A673 (cell line): Measurements from ENCODE around the gene RFPL3. TPM values are rescaled to one million over a fixed set of nuclear protein-coding genes. Genes with fewer than 3 reads are reported as not detected.

Source experiments
- BruUV-seq: library from RNA; stranded (reverse); fragments of 400-500 nt; replicated peaks from 2 replicates; lab custom pipeline; 2021; lab: Mats Ljungman, UMichigan
- CTCF ChIA-PET: fragments of 300-600 bp; sonication (Branson Sonifier 250); formaldehyde crosslinking; loops from one replicate; lab custom pipeline; 2022; ENCODE audit warnings: antibody characterized with exemption; lab: Charles Lee
- POLR2A ChIA-PET: fragments of 300-600 bp; sonication (Branson Sonifier 250); formaldehyde crosslinking; loops from one replicate; lab custom pipeline; 2022; ENCODE audit warnings: antibody characterized with exemption; ENCODE audit not compliant: low non-redundant PET; lab: Charles Lee
- DNase-seq: peaks from one replicate; pipeline ENCODE4 v3.0.0-alpha.2; 2015; ENCODE audit warnings: low spot score
- H3K27ac ChIP-seq: fragments of 200-600 bp; sonication (generic); 2 replicates; pipeline ENCODE4 v1.5.1; 2016; ENCODE audit warnings: mixed run types, low read depth, mild to moderate bottlenecking, mixed read lengths, antibody characterized with exemption, low read length; ENCODE audit not compliant: poor library complexity, severe bottlenecking
- H3K27me3 ChIP-seq: fragments of 200-600 bp; sonication (generic); replicated peaks from 2 replicates; pipeline ENCODE4 v1.6.1; 2017; ENCODE audit warnings: mixed run types, low read depth, mild to moderate bottlenecking, mixed read lengths, antibody characterized with exemption, low read length; ENCODE audit not compliant: insufficient read depth, poor library complexity
- H3K36me3 ChIP-seq: fragments of 200-600 bp; sonication (generic); 2 replicates; pipeline ENCODE4 v1.6.1; 2016; ENCODE audit warnings: mixed run types, mild to moderate bottlenecking, mixed read lengths, antibody characterized with exemption, low read length; ENCODE audit not compliant: insufficient read depth, poor library complexity, severe bottlenecking
- H3K4me1 ChIP-seq: fragments of 200-600 bp; sonication (generic); 2 replicates; pipeline ENCODE4 v1.6.1; 2017; ENCODE audit warnings: mixed run types, mild to moderate bottlenecking, mixed read lengths, antibody characterized with exemption, low read length; ENCODE audit not compliant: insufficient read depth, poor library complexity, severe bottlenecking
- H3K4me3 ChIP-seq: fragments of 200-600 bp; sonication (generic); 2 replicates; pipeline ENCODE4 v1.5.1; 2016; ENCODE audit warnings: low read depth, mixed run types, mild to moderate bottlenecking, mixed read lengths, low read length; ENCODE audit not compliant: poor library complexity, severe bottlenecking
- H3K9me3 ChIP-seq: fragments of 200-600 bp; sonication (generic); 2 replicates; pipeline ENCODE4 v1.6.1; 2016; ENCODE audit warnings: mixed run types, low read depth, mild to moderate bottlenecking, mixed read lengths, antibody characterized with exemption, low read length; ENCODE audit not compliant: poor library complexity, severe bottlenecking
- CTCF ChIP-seq: fragments of 300-800, 200-600 bp; sonication (generic); conservative IDR thresholded peaks from 2 replicates; pipeline ENCODE4 v1.5.1; 2017; ENCODE audit warnings: low read depth, mild to moderate bottlenecking, antibody characterized with exemption, low read length, moderate library complexity, mixed read lengths
- EZH2 ChIP-seq: fragments of 200-600 bp; sonication (generic); IDR thresholded peaks from 2 replicates; pipeline ENCODE4 v1.6.1; 2017; ENCODE audit warnings: borderline replicate concordance, low read depth, mild to moderate bottlenecking, mixed read lengths, antibody characterized with exemption, low read length; ENCODE audit not compliant: poor library complexity, severe bottlenecking
- intact Hi-C: fragments of 100-400 bp; cut with micrococcal nuclease; formaldehyde crosslinking; loops from one replicate; pipeline ENCODE4 v1.10.0; 2022; ENCODE audit not compliant: unreplicated experiment
- total RNA-seq: library from RNA; stranded (reverse); gene quantifications from 2 replicates; pipeline ENCODE4 v1.2.3, GENCODE V29; 2021

The RFPL3 gene
- total RNA-seq, 1 experiment from 2014 or later, result not detected

DNA sequence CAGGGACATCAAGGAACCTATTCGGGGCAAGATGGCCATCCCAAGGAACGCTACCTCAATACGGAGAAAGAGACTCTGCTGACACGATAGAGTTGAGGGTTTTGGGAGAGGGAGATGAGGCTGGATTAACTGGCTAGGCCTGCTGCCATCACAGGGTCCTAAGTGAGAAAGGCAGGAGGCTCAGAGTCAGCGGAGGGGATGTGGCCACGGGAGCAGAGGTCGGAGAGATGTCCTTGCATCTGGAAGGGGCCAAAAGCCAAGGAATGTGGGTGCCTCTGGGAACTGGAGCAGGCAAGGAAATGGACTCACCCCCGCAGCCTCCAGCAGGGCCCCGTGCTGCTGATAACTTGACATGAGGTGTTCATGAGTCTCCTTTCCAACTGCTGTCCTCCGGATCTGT lies 31.0 kb upstream of the RFPL3 start:
- no TSS peak for BruUV-seq
- POLR2A ChIA-PET, result no interaction called here
- Histone ChIP-seq H3K4me3 (no peak overlapping the region), H3K36me3 (no peaks in the 10 kb centered on the region), H3K27me3 (no peaks in the 10 kb centered on the region), H3K27ac (no peak overlapping the region), H3K4me1 (peaks cover 7% of the 10 kb centered on the region), H3K9me3 (no peaks in the 10 kb centered on the region)
- CTCF ChIA-PET, result no interaction called here
- TF ChIP-seq CTCF (no peak), EZH2 (no peak)
- no peak for DNase-seq
- intact Hi-C loops, result no loop called here

DNA sequence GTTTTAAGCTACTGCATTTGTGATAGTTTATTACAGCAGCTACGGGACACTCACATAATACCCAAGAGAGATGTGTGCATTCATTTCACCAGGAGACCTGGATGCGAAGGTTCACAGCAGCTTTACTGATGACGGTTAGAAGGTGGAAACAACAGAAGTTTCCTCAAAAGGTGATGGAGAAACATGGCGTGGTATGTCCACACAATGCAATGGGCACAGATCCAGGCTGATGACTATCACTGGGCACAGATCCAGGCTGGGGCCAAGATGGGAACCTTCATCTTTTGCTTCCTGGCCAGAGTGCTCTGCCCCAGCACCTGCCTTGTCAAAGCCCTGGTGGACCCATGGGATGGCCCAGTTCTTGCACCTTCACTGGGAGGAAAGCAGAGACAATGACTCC lies 30.6 kb upstream of the RFPL3 start:
- POLR2A ChIA-PET, result no interaction called here
- TF ChIP-seq CTCF (no peak), EZH2 (no peak)
- H3K4me1 ChIP-seq, result peaks cover 7% of the 10 kb centered on the region
- no peak overlapping the region for H3K27ac ChIP-seq
- BruUV-seq, result no TSS peak
- intact Hi-C loops, result no loop called here
- no peaks in the 10 kb centered on the region for H3K27me3 ChIP-seq
- CTCF ChIA-PET, result no interaction called here
- DNase-seq, result no peak
- H3K4me3 ChIP-seq, result no peak overlapping the region
- no peaks in the 10 kb centered on the region for H3K9me3 ChIP-seq
- no peaks in the 10 kb centered on the region for H3K36me3 ChIP-seq

DNA sequence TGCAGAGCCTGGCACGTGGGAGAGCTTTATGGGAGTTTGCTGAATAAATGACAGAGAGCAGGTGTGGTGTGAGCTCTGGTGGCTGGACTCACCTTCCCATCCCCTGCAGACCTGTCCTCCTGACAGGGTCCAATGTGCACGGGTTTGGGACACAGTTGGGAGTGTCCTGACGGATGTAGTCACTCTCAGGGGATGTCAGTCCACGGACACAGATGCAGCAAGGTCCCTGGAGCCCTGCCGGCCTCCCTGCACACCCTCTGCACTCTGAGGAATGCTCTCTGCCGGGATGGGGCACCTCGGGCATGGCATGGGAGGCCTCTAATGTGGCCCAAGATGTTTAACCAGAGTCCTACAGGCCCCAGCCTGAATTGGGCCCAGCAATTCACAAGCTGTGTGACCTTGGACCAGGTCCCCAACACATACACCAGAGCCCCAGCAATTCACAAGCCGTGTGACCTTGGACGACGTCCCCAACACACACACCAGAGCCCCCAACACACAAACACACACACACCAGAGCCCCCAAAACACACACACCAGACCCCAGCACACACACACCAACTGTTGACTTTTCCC lies 30.0 kb upstream of the RFPL3 start:
- Histone ChIP-seq H3K4me1 (peaks cover 7% of the 10 kb centered on the region), H3K4me3 (no peak overlapping the region), H3K9me3 (no peaks in the 10 kb centered on the region), H3K36me3 (no peaks in the 10 kb centered on the region), H3K27me3 (no peaks in the 10 kb centered on the region), H3K27ac (no peak overlapping the region)
- ChIA-PET POLR2A (no interaction called here), CTCF (no interaction called here)
- no TSS peak for BruUV-seq
- TF ChIP-seq EZH2 (no peak), CTCF (no peak)
- no peak for DNase-seq
- intact Hi-C loops, result no loop called here
